DOHH2 (cell line): ENCODE measurements around the gene CYTH3.

Experiments used
- H3F3A ChIP-seq: fragments of 200-600 bp; sonication (generic), shearing (Covaris generic); 2 replicates; pipeline ENCODE4 v1.6.0; 2016; ENCODE audit warnings: antibody characterized with exemption, mild to moderate bottlenecking; ENCODE audit not compliant: control insufficient read depth, insufficient read depth
- H3K27ac ChIP-seq: fragments of 200-600 bp; sonication (generic); 2 replicates; pipeline ENCODE4 v1.5.1; 2014; ENCODE audit warnings: low read depth, mild to moderate bottlenecking, low read length, moderate library complexity
- H3K27me3 ChIP-seq: fragments of 200-600 bp; sonication (generic); 2 replicates; pipeline ENCODE4 v1.6.1; 2014; ENCODE audit warnings: mild to moderate bottlenecking, low read length, mixed read lengths; ENCODE audit not compliant: control insufficient read depth
- H3K36me3 ChIP-seq: fragments of 200-600 bp; sonication (generic); 2 replicates; pipeline ENCODE4 v1.6.1; 2014; ENCODE audit warnings: mild to moderate bottlenecking, low read length, moderate library complexity, mixed read lengths; ENCODE audit not compliant: control insufficient read depth
- H3K4me1 ChIP-seq: fragments of 200-600 bp; sonication (generic); 2 replicates; pipeline ENCODE4 v1.6.1; 2014; ENCODE audit warnings: mild to moderate bottlenecking, low read length, mixed read lengths; ENCODE audit not compliant: control insufficient read depth
- H3K4me2 ChIP-seq: fragments of 200-600 bp; sonication (generic); 2 replicates; pipeline ENCODE4 v1.6.0; 2014; ENCODE audit warnings: mild to moderate bottlenecking, low read length, moderate library complexity
- H3K4me3 ChIP-seq: fragments of 200-600 bp; sonication (generic); 2 replicates; pipeline ENCODE4 v1.5.1; 2014; ENCODE audit warnings: mild to moderate bottlenecking, low read length, mixed read lengths
- H3K79me2 ChIP-seq: fragments of 200-600 bp; sonication (generic); 2 replicates; pipeline ENCODE4 v1.6.1; 2014; ENCODE audit warnings: mild to moderate bottlenecking, low read length, mixed read lengths; ENCODE audit not compliant: control insufficient read depth
- H3K9me2 ChIP-seq: fragments of 200-600 bp; sonication (generic); replicated peaks from 2 replicates; pipeline ENCODE4 v1.6.1; 2014; ENCODE audit warnings: mild to moderate bottlenecking, low read length, mixed read lengths; ENCODE audit not compliant: control insufficient read depth
- H3K9me3 ChIP-seq: fragments of 200-600 bp; sonication (generic); 2 replicates; pipeline ENCODE4 v1.6.1; 2014; ENCODE audit warnings: antibody characterized with exemption, low read length, mixed read lengths; ENCODE audit not compliant: control insufficient read depth, insufficient read depth
- H4K20me1 ChIP-seq: fragments of 200-600 bp; sonication (generic); 2 replicates; pipeline ENCODE4 v1.6.0; 2014; ENCODE audit warnings: low read depth, mild to moderate bottlenecking, antibody characterized with exemption, low read length, moderate library complexity; ENCODE audit not compliant: control insufficient read depth, insufficient read depth
- CTCF ChIP-seq: fragments of 200-600 bp; sonication (generic); IDR thresholded peaks from one replicate; pipeline ENCODE4 v1.5.1; 2014; ENCODE audit warnings: antibody characterized with exemption, mild to moderate bottlenecking, low read depth, low read length; ENCODE audit not compliant: poor library complexity, severe bottlenecking
- EZH2phosphoT487 ChIP-seq: fragments of 200-600 bp; sonication (generic); IDR thresholded peaks from 2 replicates; pipeline ENCODE4 v1.6.1; 2017; ENCODE audit warnings: borderline replicate concordance, mild to moderate bottlenecking, antibody characterized with exemption, low read length, moderate library complexity, mixed read lengths

CYTH3 gene

GRCh38 chr7:6172224-6172909 lies 100.1 kb downstream of the CYTH3 start:
- Histone ChIP-seq H3K79me2 (no peaks in the 10 kb centered on the region), H3K27ac (no peak overlapping the region), H3K27me3 (peaks cover 15% of the 10 kb centered on the region), H4K20me1 (peaks cover 4% of the 10 kb centered on the region; the same call in 1 of the 2 replicates), H3F3A (no peaks in the 10 kb centered on the region), H3K9me3 (no peaks in the 10 kb centered on the region), H3K4me3 (no peak overlapping the region), H3K4me2 (no peak overlapping the region), H3K9me2 (no peaks in the 10 kb centered on the region), H3K4me1 (no peaks in the 10 kb centered on the region), H3K36me3 (no peaks in the 10 kb centered on the region)
- TF ChIP-seq EZH2phosphoT487 (no peak), CTCF (no peak)

- Histone ChIP-seq H3K4me2 (no peak overlapping the region), H3K27ac (no peak overlapping the region), H3K9me2 (no peaks in the 10 kb centered on the region), H3K27me3 (peaks cover 15% of the 10 kb centered on the region), H3K36me3 (no peaks in the 10 kb centered on the region), H3K4me3 (no peak overlapping the region), H3K79me2 (no peaks in the 10 kb centered on the region), H3K4me1 (peaks cover 1% of the 10 kb centered on the region; the same call in 1 of the 2 replicates), H4K20me1 (peaks cover 4% of the 10 kb centered on the region; the same call in 1 of the 2 replicates), H3F3A (no peaks in the 10 kb centered on the region), H3K9me3 (no peaks in the 10 kb centered on the region)
- TF ChIP-seq EZH2phosphoT487 (no peak), CTCF (no peak)
Observed at GRCh38 chr7:6171532-6172223, 100.7 kb downstream of the CYTH3 start.

GRCh38 chr7:6170571-6171531 lies 101.6 kb downstream of the CYTH3 start:
- TF ChIP-seq CTCF: no peak
- TF ChIP-seq EZH2phosphoT487: no peak; the same call in 1 of the 2 replicates
- H3K27ac ChIP-seq: no peak overlapping the region
- H3K4me1 ChIP-seq: peaks cover 5% of the 10 kb centered on the region; the same call in 1 of the 2 replicates

More at GRCh38 chr7:6170571-6171531, 101.6 kb downstream of the CYTH3 start:
- H3K9me3 ChIP-seq: no peaks in the 10 kb centered on the region
- no peaks in the 10 kb centered on the region for H3F3A ChIP-seq
- H3K27me3 ChIP-seq: peaks cover 15% of the 10 kb centered on the region
- peaks cover 4% of the 10 kb centered on the region; the same call in 1 of the 2 replicates for H4K20me1 ChIP-seq
- H3K36me3 ChIP-seq: no peaks in the 10 kb centered on the region
- no peak overlapping the region for H3K4me3 ChIP-seq
- H3K9me2 ChIP-seq: no peaks in the 10 kb centered on the region
- H3K4me2 ChIP-seq: no peak overlapping the region; the same call in 1 of the 2 replicates
- no peaks in the 10 kb centered on the region for H3K79me2 ChIP-seq
